GM21515 (cell line): ENCODE results near the gene SMYD1.

Experiments used
- ATAC-seq: cut with Tn5 transposase; IDR thresholded peaks from one replicate; pipeline ENCODE4 v1.9.1; 2021; ENCODE audit not compliant: unreplicated experiment

SMYD1 gene

GRCh38 chr2:88121678-88122077 lies 54.1 kb downstream of the SMYD1 start:
- no peak for ATAC-seq

- no peak for ATAC-seq
Observed at GRCh38 chr2:88122141-88122884, 54.7 kb downstream of the SMYD1 start.

- no peak for ATAC-seq
Observed at GRCh38 chr2:88123164-88123974, 55.7 kb downstream of the SMYD1 start.

- no peak for ATAC-seq
Observed at GRCh38 chr2:88123975-88124917, 56.6 kb downstream of the SMYD1 start.

- ATAC-seq: no peak
Observed at GRCh38 chr2:88125344-88125923, 57.8 kb downstream of the SMYD1 start.

DNA sequence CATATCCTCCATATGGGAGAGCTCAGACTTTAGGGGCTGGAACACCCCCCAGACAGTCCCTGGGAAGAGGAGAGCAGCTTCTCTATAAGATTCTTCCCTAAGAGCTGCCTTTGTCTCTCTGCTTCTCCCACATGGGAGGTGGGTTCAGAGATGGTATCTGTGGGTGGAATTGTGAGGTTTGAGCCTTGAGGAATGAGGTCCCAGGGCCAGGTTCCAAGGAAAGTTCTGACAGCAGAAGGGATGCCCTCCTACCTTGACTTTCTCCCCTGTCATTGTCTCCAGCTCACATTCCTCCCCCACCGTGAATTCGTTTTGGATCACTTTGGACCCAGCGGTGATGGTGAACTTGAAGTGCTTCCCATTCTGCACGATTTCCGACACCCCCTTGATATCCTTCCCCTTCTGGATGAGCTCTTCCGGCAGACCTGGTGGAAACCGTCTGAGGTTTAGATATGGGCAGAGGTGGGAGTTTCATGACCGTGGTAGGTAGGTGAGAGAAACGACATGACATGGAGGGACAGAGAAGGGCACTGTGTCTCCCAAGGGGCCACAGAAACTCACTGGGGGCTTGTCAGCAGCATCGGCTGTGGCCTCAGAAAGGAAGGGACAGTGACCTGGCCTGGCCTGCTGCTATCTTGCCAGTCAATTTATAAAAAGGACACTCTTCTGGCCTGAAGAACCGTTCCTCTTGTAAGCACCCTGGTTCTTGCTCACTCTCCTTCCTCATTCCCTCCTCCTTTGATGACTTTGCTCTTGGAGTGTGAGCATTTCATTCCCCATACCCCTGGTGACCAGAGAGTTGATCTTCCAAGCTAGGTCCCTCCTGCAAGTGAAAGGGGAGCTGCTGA lies 58.5 kb downstream of the SMYD1 start:
- no peak for ATAC-seq

DNA sequence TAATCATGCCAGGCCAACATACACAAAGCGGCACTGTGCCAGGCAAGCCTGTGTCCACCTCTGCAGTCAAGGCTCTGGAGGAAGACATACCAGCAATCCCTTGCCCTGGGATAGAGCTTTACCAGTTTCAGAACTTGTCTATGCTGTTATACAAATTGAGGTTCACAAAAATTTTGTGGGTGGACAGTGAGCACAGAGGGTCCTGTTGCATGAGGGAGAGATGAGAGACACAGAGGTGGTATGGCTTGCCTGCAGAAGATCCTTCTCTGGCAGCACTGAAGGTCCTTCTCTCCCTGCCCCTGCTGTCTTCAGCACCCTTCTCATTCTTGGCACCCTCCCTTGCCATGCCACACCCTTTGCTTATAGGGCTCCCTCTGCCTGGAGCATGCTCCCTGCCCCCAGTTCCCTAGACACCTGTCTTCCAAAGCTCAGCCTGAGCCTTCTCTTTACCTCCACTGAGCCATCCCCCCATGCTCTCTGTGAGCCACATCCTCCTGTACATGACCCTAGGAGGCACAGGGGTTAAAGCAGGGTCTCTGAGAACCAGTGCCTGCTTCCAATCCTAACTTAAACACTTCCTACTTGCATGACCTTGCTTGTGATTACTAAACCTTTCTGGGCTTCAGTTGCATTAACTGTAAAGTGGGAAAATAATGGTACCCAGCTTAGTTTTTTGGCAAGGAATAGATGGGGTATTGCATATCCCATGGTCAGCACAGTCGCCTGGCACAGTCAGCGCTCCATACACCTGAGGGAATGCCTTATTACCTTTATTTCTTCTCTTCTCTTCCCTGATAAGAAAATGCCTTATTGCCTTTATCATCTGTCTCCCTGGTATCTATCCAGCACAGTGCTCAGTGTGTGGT lies 59.4 kb downstream of the SMYD1 start:
- no peak for ATAC-seq

GRCh38 chr2:88127638-88127887 lies 59.9 kb downstream of the SMYD1 start:
- ATAC-seq: no peak

- no peak for ATAC-seq
Observed at GRCh38 chr2:88127888-88128653, 60.4 kb downstream of the SMYD1 start, which contains the start of gene FABP1. TSS of gene FABP1 (minus strand) at chr2:88128062. CDS start at chr2:88128017, 45 bp downstream.

- no peak for ATAC-seq
Observed at GRCh38 chr2:88128654-88129312, 61.2 kb downstream of the SMYD1 start.

- ATAC-seq: no peak
Observed at GRCh38 chr2:88129313-88129959, 61.8 kb downstream of the SMYD1 start.

- no peak for ATAC-seq
Observed at GRCh38 chr2:88131201-88131998, 63.8 kb downstream of the SMYD1 start.

- no peak for ATAC-seq
Observed at GRCh38 chr2:88131999-88132368, 64.4 kb downstream of the SMYD1 start.

- no peak for ATAC-seq
Observed at GRCh38 chr2:88133875-88134274, 66.2 kb downstream of the SMYD1 start.

- no peak for ATAC-seq
Observed at GRCh38 chr2:88136817-88137216, 69.2 kb downstream of the SMYD1 start.

DNA sequence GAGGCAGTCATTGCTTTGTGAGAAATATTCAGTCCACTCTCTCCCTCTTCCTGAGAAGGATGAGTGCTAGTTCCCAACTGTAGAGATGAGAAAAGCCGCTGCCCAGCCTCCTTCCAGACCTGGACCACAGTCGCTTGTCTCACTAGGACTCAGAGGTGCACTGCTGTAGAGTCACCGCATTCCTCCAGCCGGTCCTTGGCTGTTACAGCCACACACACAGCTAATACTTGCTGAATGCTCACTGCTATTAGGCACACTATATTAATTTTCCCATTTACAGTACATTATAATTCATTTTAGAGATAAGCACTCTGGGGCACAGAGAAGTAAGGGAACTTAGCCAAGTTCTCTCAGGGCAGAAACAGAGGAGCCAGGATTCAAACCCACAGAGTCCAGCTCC lies 70.2 kb downstream of the SMYD1 start:
- no peak for ATAC-seq
